B cell (primary cell): Measurements from ENCODE around the gene ARRB1.

Experiments used
- EZH2 ChIP-seq: IDR thresholded peaks from 2 replicates; pipeline ENCODE4 v1.6.1; 2012; ENCODE audit warnings: borderline replicate concordance, low read depth, mild to moderate bottlenecking, moderate library complexity, low read length; ENCODE audit not compliant: insufficient read depth, poor library complexity, severe bottlenecking
- TF ChIP-seq, protein P1 (sequence below): fragments of 200-600 bp; IDR thresholded peaks from one replicate; pipeline ENCODE4 v1.8.0; 2022; ENCODE audit warnings: antibody characterized with exemption, mild to moderate bottlenecking

GRCh38 chr11:75281469-75282095 is 69.9 kb downstream of the ARRB1 start:
- TF ChIP-seq, protein P1, sequence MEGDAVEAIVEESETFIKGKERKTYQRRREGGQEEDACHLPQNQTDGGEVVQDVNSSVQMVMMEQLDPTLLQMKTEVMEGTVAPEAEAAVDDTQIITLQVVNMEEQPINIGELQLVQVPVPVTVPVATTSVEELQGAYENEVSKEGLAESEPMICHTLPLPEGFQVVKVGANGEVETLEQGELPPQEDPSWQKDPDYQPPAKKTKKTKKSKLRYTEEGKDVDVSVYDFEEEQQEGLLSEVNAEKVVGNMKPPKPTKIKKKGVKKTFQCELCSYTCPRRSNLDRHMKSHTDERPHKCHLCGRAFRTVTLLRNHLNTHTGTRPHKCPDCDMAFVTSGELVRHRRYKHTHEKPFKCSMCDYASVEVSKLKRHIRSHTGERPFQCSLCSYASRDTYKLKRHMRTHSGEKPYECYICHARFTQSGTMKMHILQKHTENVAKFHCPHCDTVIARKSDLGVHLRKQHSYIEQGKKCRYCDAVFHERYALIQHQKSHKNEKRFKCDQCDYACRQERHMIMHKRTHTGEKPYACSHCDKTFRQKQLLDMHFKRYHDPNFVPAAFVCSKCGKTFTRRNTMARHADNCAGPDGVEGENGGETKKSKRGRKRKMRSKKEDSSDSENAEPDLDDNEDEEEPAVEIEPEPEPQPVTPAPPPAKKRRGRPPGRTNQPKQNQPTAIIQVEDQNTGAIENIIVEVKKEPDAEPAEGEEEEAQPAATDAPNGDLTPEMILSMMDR: no peak
- TF ChIP-seq EZH2: no peak
